RWPE1 (cell line): Measurements from ENCODE around the gene ACTN3.
"Not testable (repeated sequence)": the region's sequence is repeated elsewhere in the genome, so short reads cannot be mapped to it uniquely, and the experiment has no call there.

Source experiments
- CTCF ChIA-PET: fragments of 350-600 bp; sonication (Branson Sonifier 250); formaldehyde crosslinking; extraction: SDS; loops from one replicate; lab custom pipeline; 2021; lab: Yijun Ruan, JAX
- POLR2A ChIA-PET: fragments of 400-600 bp; formaldehyde crosslinking; extraction: SDS; loops from one replicate; lab custom pipeline; 2020; ENCODE audit warnings: antibody characterized with exemption; ENCODE audit not compliant: low non-redundant PET; lab: Yijun Ruan, JAX
- DNase-seq: peaks from one replicate; pipeline ENCODE4 v3.0.0; 2012; ENCODE audit warnings: low spot score
- H3K27ac ChIP-seq: fragments of 450-650 bp; 2 replicates; pipeline ENCODE4 v1.5.1; 2017
- CTCF ChIP-seq: fragments of 450-650 bp; conservative IDR thresholded peaks from 2 replicates; pipeline ENCODE4 v1.5.1; 2017; ENCODE audit warnings: low read depth, mild to moderate bottlenecking

The ACTN3 gene

GRCh38 chr11:66542362-66542761 is 4.3 kb upstream of the ACTN3 start:
- no peak for DNase-seq
- TF ChIP-seq CTCF: no peak
- POLR2A ChIA-PET: no interaction called here
- peak overlapping the region; percentile 54 for H3K27ac ChIP-seq
- CTCF ChIA-PET: no interaction called here

GRCh38 chr11:66543263-66544107 is 3.2 kb upstream of the ACTN3 start:
- peak overlapping the region; percentile 54; the same call in 1 of the 2 replicates for H3K27ac ChIP-seq
- TF ChIP-seq CTCF: no peak
- POLR2A ChIA-PET: no interaction called here
- DNase-seq: no peak
- CTCF ChIA-PET: no interaction called here

GRCh38 chr11:66544952-66545351 is 1.8 kb upstream of the ACTN3 start:
- ChIA-PET CTCF (interaction anchor here (0.7 kb wide), 1 partner anchor 34 kb away, joined by 3 read pairs; no protein-coding TSS in a partner anchor), POLR2A (interaction anchor here (0.5 kb wide), 1 partner anchor 144 kb away, joined by 4 read pairs; no protein-coding TSS in a partner anchor)
- H3K27ac ChIP-seq: 0 out of 2 replicates have a peak overlapping the region, but pooled peaks have one; percentile 66
- not testable (repeated sequence) for DNase-seq

- ChIA-PET CTCF (interaction anchor here (0.5 to 1.0 kb wide), 5 partner anchors 35 to 1962 kb away, joined by 3 to 6 read pairs (median 3); partner anchors contain the start of genes CCDC87 and CCS), POLR2A (interaction anchor here (0.5 to 0.9 kb wide), 3 partner anchors 11 to 145 kb away, joined by 3 to 4 read pairs (median 4); no protein-coding TSS in a partner anchor)
- peak within 1 kb of the TSS; percentile 66 for H3K27ac ChIP-seq
- no peak for TF ChIP-seq CTCF
- peak; percentile 98 for DNase-seq
Measured at GRCh38 chr11:66545701-66546367, 869 bp upstream of the ACTN3 start, which contains the start of gene ZDHHC24. Gene ZDHHC24 (minus strand): TSS chr11:66546048. CDS start chr11:66546003, 45 bp downstream.

- no peak for DNase-seq
- ChIA-PET POLR2A (interaction anchor here (0.7 kb wide), 1 partner anchor 987 kb away, joined by 3 read pairs; no protein-coding TSS in a partner anchor), CTCF (interaction anchor here (0.5 to 0.6 kb wide), 2 partner anchors 28 to 1963 kb away, joined by 4 to 6 read pairs; no protein-coding TSS in a partner anchor)
- no peak for TF ChIP-seq CTCF
- H3K27ac ChIP-seq: no peak overlapping the region
Measured at GRCh38 chr11:66546966-66547661, 411 bp downstream of the ACTN3 start.

- no peak for DNase-seq
- no peak overlapping the region for H3K27ac ChIP-seq
- CTCF ChIA-PET: no interaction called here
- no peak for TF ChIP-seq CTCF
- POLR2A ChIA-PET: interaction anchor here (0.7 kb wide), 1 partner anchor 987 kb away, joined by 3 read pairs; no protein-coding TSS in a partner anchor
Measured at GRCh38 chr11:66547662-66548009, 933 bp downstream of the ACTN3 start.
